Hematopoietic multipotent progenitor cell treated with erythropoietin and hydrocortisone succinate and interleukin-3 and kit ligand, for 15 days (in vitro differentiated cells): Measurements from ENCODE around the gene LIX1L.

Experiments used
- DNase-seq: peaks from one replicate; pipeline ENCODE4 v3.0.0-alpha.2; 2015; ENCODE audit warnings: low spot score

LIX1L gene

DNA sequence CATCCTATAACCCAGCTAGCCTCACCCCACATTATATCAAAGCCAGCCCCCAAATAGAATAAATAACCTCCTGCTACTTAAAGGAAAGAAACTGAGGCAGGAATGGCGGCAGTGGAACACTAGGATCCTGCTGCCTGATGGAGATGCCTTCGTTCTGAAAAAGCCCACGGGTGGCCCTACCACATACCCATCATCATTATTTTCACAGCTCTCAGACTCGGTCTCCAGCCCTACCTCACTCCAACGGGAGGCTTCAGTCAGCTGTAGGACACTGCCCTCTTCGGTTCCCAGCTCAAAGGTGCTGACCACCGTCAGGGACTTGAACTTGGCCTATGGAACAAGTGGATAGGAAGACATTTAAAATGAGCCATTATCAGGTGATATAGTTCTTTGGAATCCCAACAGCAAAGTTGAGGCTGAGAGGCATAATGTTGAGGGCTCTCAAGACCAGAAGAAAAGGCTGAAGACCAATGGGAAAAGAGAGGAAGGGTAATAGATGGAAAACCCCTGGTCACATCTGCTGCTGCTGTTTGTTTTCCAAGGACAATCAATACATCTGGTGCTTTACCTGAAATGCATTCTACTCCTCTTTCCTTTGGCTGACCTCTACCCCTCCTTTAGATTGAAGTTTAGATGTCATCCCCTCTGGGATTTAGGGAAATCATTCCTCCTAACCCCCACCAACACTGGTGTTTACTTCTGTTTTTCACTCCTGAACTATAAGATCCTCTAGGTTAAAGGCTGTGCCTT is 64.3 kb downstream of the LIX1L start:
- DNase-seq = no peak

DNA sequence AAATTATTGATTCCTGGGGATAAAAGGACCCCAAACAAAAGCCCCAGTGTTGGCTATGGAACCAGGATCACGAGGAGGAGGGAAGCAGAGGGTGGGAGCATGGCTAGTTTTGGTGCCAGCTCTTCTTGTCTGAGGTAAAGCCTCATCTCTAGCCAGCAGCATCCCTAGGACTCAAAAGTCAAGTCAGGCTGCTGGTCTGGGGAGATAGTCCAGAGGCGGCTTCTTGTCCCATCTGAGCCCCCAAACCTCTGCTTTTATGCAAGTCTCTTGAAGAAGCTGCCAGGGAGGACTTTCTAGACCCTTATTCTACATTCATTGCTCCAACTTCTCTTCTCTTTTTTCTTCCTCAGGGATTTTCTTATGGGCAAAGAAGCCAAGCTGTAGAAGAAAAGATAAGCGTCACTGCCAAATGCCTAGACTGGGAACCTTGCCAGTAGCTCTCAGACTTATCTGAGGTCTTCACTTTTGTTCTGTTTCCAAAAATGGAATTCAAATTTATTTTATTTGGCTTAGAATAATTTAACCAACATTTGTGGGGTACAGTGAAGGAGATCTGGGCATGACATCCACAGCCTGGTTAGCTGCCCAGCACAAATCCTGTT is 65.2 kb downstream of the LIX1L start:
- peak; percentile 63 for DNase-seq

DNA sequence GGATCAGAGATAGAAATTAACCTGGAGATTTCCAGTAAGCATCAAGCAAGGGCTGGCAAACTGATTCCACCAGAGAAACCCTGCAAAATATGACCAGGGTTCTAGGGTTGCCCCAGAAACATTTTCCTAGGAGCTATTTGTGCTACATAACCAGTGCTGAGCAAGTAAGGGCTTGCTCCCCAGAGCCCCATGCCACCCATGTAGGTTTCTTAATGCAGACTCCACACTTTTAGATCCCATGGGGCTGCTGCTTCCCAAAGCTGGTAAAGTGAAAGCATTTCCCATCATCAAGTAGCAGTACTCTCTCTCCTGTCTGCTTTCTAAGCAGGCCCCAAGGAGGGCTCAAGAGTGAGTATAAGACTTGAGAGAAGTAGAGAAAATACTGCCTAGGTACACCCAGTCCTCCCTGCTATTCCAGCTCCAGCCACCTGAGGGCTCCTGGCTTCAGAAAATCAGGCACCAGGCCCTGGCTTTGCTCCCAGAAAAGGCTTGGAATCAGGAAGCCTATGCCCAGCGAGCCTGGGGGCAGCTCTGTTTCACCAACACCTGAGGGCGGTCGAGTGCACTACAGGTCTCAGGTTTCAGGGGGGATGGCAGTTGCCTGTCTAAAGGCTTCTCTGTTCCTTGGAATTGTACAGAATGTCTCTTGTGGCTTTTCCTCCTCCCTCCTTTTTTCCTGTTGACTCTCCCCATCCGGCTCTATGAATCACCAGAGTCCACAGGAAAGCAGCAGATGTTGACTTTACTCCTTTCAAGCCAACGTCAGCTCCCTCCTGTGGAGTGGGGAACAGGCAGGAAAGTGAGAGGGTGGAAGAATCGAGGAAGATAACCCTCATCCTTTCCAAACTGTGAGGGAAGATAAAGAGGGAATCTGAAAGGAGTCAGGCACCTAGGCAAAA is 66.0 kb downstream of the LIX1L start:
- peak; percentile 76 for DNase-seq

DNA sequence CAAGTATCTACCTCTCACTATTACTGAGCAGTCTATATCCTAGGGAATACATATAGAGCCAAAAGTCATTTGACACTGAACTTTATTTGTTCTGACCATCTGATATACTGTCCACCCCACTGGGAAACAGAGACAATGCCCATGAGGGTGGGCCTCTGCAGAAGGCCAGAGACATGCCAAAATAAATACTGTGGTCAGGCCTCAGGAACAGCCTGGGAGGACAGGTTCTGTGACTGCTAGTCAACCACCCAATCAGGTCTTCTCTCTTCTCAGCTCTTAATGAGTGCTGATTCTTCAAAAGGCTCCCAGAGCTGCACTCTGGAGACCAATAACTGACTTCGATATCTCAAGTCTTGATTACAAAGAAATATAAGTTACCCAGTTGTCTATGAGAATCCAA is 66.7 kb downstream of the LIX1L start:
- DNase-seq = no peak

DNA sequence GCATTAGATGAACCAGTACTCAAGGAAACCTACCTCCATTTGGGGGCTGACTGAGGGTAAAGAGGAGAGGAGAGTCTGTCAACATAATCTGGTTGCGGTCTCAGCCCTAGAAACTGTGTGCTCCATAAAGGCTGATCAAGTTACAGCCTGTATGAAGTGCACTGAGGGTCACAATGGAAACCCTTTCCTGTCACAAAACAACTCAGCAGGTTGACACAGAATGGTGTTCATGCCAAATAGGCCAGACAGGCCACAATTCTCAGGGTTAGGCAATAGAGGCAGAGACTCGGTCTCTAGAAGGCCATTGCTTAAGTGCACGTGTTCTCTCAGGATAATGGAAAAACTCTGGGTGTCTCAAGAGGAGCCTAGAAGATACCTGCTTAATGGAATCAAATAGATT is 68.1 kb downstream of the LIX1L start:
- DNase-seq = no peak

DNA sequence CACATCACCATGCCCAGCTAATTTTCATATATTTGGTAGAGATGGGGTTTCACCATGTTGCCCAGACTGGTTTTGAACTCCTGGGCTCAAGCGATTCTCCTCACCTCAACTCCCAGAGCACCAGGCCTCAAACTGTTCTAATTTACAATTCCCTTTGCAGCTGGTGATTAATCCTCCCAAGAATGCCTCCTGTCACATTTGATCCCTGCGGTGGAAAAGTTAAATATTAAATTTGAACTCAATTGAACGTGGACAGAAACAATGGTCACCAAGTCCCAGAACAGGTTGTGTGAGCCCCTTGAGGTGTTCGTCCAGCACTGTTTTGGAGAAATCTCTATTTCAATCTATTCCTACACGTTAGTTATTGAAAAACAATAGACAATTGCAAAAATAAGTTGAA is 70.2 kb downstream of the LIX1L start:
- no peak for DNase-seq

- DNase-seq = no peak
Observed at GRCh38 chr1:145886816-145887215, 71.0 kb downstream of the LIX1L start.

GRCh38 chr1:145886390-145886789 is 71.4 kb downstream of the LIX1L start:
- DNase-seq = no peak

DNA sequence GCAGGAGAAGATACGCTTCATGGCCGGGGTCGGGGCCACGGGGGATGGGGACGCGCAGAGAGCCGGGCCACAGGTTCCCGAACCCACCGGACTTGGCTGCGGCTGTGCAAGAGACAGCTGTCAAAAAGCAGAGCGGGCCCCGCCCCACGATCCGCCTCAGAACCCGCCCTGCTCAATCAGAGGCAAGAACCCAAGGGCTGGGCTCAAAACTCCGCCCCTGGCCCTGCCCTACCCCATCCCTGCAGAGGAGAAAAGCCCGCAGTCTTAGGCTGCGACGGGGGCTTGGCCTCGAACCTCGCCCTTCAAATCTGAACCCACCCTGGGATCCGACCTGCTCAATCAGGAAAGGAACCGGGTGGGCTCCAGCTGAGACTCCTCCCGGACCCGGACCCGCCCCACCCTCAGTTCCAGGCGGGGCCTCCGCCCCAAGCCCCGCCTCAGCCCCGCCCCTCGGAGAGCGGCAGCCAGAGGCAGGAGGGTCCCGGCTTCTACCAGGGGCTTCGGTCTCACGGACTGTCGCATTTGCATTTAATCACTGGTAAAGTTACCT is 72.0 kb downstream of the LIX1L start, which contains the start of gene ANKRD35:
Gene ANKRD35 (minus strand): TSS at position 129 of the 550 bp plus-strand sequence. CDS start 108 bp downstream, at position 21.
- DNase-seq = peak; percentile 84

- no peak for DNase-seq
Observed at GRCh38 chr1:145884675-145885074, 73.1 kb downstream of the LIX1L start.
